Ovary (tissue), 9 donors: ENCODE data around the gene CDH20. TPM values are rescaled to one million over a fixed set of nuclear protein-coding genes. Genes with fewer than 3 reads are reported as not detected.

ENCODE experiments used
- DNase-seq, 5 donors: peaks; one replicate each; pipeline ENCODE4 v3.0.0-alpha.2; 2019 to 2020
- H3K27ac ChIP-seq, 2 donors: fragments of 200-600 bp; one replicate each; pipeline versions ENCODE4 v1.5.1 to v1.8.0; 2019 to 2022
- H3K27me3 ChIP-seq: fragments of 200-600 bp; one replicate; pipeline ENCODE4 v1.8.0; 2022
- H3K36me3 ChIP-seq: fragments of 200-600 bp; sonication (generic); one replicate; pipeline ENCODE4 v1.5.1; 2019
- H3K4me1 ChIP-seq: one replicate; pipeline ENCODE4 v1.8.1; 2013; ENCODE audit warnings: mild to moderate bottlenecking, moderate library complexity; ENCODE audit not compliant: insufficient read depth
- H3K4me3 ChIP-seq: fragments of 200-600 bp; sonication (generic); one replicate; pipeline ENCODE4 v1.5.1; 2017
- H3K9me3 ChIP-seq, 2 donors: fragments of 200-600 bp in 1 of 2; sonication (generic) in 1 of 2; one replicate each; pipeline versions ENCODE4 v1.5.1 to v1.8.1; 2013 to 2019; ENCODE audit warnings: mild to moderate bottlenecking in 1 of 2, moderate library complexity in 1 of 2
- EP300 ChIP-seq: sonication (generic); formaldehyde crosslinking; IDR thresholded peaks from one replicate; pipeline ENCODE4 v1.6.1; 2017; ENCODE audit warnings: antibody characterized with exemption
- POLR2A ChIP-seq: fragments of 450-650 bp; IDR thresholded peaks from one replicate; pipeline ENCODE4 v1.6.1; 2017; ENCODE audit warnings: antibody characterized with exemption, mild to moderate bottlenecking, moderate library complexity
- WGBS, 3 donors: extraction: QIAGEN DNeasy Blood & Tissue Kit in 1 of 3; methylation state at CpG; one replicate each; pipeline versions ENCODE4 v1.1.5 to v1.1.7; 2013 to 2017; 5-methylcytosine and 5-hydroxymethylcytosine counted together
- intact Hi-C, 4 donors: fragments of 100-400 bp; cut with DNase I; formaldehyde crosslinking; loops; one replicate each; pipeline versions ENCODE4 v1.11.0 to v1.15.1; 2022 to 2023
- polyA plus RNA-seq, 2 donors: library from polyadenylated mRNA; stranded (reverse); fragments of 200-250 nt in 1 of 2; fragments of 350-450 nt in 1 of 2; fragmentation: Illumina TruSeq in 1 of 2; extraction: RNeasy Lipid Tissue Mini Kit (QIAGEN cat#74804) in 1 of 2; gene quantifications; one replicate each; pipeline ENCODE4 v1.2.3, GENCODE V29; 2013 to 2014
- total RNA-seq, 7 donors: library from RNA; depleted of rRNA in 2 of 7; stranded (reverse); fragments of >200 nt in 2 of 7; fragmentation: NEBNext Ultra II Directional in 3 of 7; extraction: Animal tissue kit (Norgen Biotek cat#: 25700) in 3 of 7; gene quantifications; one replicate each; pipeline versions ENCODE4 v1.1.0 to v1.2.4, GENCODE V29; 2016 to 2023
- TF ChIP-seq, protein P1 (sequence below), 3 donors: fragments of 450-650 bp in 2 of 3; fragments of 200-600 bp in 1 of 3; IDR thresholded peaks; one replicate each; pipeline versions ENCODE4 v1.5.1 to v1.8.0; 2016 to 2022; ENCODE audit warnings: antibody characterized with exemption in 3 of 3, mild to moderate bottlenecking in 1 of 3
- donor health status: DM: no; HTN: no; CAD: no; lungs with moderate emphysema.
- donor health status: DM: no; HTN: no; CAD: no.
- donor health status: Bipolar disorder and iron deficiency.
- donor health status: DM: yes; HTN: yes; CAD: no.
- donor health status: DM: no; HTN: no; CAD: no.
- donor health status: DM: yes; HTN: yes; CAD: no.

Gene CDH20
- total and polyA plus RNA-seq, 9 donors: under 0.01 to 0.07 (median 0.04) TPM; not detected in 5

GRCh38 chr18:61556316-61556715 is 223.1 kb downstream of the CDH20 start:
- 76 to 86% (median 81%) methylated on average over 3 of the region's 3 CpGs for WGBS, 3 donors
- TF ChIP-seq POLR2A (no peak), EP300 (no peak)
- TF ChIP-seq, protein P1, sequence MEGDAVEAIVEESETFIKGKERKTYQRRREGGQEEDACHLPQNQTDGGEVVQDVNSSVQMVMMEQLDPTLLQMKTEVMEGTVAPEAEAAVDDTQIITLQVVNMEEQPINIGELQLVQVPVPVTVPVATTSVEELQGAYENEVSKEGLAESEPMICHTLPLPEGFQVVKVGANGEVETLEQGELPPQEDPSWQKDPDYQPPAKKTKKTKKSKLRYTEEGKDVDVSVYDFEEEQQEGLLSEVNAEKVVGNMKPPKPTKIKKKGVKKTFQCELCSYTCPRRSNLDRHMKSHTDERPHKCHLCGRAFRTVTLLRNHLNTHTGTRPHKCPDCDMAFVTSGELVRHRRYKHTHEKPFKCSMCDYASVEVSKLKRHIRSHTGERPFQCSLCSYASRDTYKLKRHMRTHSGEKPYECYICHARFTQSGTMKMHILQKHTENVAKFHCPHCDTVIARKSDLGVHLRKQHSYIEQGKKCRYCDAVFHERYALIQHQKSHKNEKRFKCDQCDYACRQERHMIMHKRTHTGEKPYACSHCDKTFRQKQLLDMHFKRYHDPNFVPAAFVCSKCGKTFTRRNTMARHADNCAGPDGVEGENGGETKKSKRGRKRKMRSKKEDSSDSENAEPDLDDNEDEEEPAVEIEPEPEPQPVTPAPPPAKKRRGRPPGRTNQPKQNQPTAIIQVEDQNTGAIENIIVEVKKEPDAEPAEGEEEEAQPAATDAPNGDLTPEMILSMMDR (IDR thresholded peaks at IDR 0.05): no peak
- H3K36me3 ChIP-seq: no peaks in the 10 kb centered on the region
- no peak overlapping the region for H3K27ac ChIP-seq
- intact Hi-C loops: no loop called here
- no peak overlapping the region for H3K4me3 ChIP-seq
- H3K9me3 ChIP-seq: no peaks in the 10 kb centered on the region
- no peaks in the 10 kb centered on the region for H3K27me3 ChIP-seq
- H3K4me1 ChIP-seq: no peaks in the 10 kb centered on the region
- no peak for DNase-seq

GRCh38 chr18:61556862-61557261 is 223.6 kb downstream of the CDH20 start:
- H3K9me3 ChIP-seq: no peaks in the 10 kb centered on the region
- no peak for TF ChIP-seq POLR2A
- TF ChIP-seq, protein P1 (IDR thresholded peaks at IDR 0.05): no peak
- no peak for TF ChIP-seq EP300
- no peaks in the 10 kb centered on the region for H3K4me1 ChIP-seq
- DNase-seq: no peak
- 47 to 63% (median 60%) methylated on average over 2 of the region's 2 CpGs for WGBS, 3 donors
- no peak overlapping the region for H3K4me3 ChIP-seq
- intact Hi-C loops: no loop called here
- H3K27ac ChIP-seq: no peak overlapping the region
- H3K36me3 ChIP-seq: no peaks in the 10 kb centered on the region
- H3K27me3 ChIP-seq: no peaks in the 10 kb centered on the region

DNA sequence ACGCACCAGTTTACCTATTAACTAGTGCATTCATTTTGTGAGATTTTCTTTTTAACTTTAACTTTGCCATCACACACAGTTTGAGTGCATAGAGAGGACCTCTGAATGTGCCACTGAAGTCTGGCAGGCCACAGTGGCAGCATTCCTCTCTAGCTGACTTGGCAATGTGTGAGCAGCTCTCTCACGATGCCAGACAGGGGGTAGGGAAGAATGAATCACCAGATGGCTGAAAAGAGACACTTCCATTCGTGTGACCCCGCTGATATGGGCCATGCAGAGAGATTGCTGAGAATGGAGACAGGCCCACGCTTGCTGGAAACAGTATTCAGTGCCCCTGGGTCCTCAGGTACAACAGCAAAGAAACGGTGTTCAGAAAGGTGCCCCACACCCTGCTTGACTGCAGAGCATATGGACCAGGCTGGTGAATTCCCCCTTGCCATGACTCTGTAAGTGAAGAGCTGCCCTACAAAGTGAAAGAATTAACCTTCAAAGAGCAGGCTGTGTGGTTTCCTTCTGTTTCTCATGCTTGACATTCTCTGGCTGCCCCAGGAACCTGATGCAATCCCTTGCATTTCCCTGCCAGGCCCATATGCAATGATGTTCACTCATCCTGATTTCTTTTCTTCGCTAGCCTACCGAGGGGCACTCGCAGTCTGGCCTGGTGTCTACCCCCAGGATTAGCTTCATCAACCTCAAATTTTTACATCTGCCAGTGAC is 236.1 kb downstream of the CDH20 start:
- Histone ChIP-seq H3K4me1 (no peaks in the 10 kb centered on the region), H3K27ac (no peak overlapping the region), H3K4me3 (no peak overlapping the region), H3K9me3 (no peaks in the 10 kb centered on the region), H3K36me3 (no peaks in the 10 kb centered on the region), H3K27me3 (no peaks in the 10 kb centered on the region)
- intact Hi-C loops: no loop called here
- no peak for DNase-seq
- WGBS, 3 donors: 84 to 87% (median 86%) methylated on average over 9 of the region's 9 CpGs
- TF ChIP-seq POLR2A (no peak), EP300 (no peak)
- TF ChIP-seq, protein P1 (IDR thresholded peaks at IDR 0.05): no peak

DNA sequence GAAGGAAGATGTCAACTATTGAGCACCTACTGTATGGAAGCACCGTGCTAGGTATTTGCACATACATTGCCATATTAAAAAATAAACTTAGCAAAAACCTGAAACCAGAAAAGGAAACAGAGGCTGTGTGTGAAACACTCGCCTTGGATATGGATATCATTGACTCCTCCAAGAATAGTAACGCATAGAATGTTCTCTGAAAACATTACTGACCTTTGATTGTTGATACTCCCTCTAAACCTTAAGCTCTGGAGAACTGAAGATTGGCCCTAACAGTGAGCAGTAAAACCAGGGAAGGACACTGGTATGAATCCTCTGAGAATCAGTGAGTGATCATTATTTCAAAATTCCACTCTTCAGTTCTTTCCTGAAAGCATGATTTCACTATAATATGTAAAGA is 236.8 kb downstream of the CDH20 start:
- Histone ChIP-seq H3K4me1 (no peaks in the 10 kb centered on the region), H3K27me3 (no peaks in the 10 kb centered on the region), H3K36me3 (no peaks in the 10 kb centered on the region), H3K4me3 (no peak overlapping the region), H3K27ac (no peak overlapping the region), H3K9me3 (no peaks in the 10 kb centered on the region)
- TF ChIP-seq, protein P1 (IDR thresholded peaks at IDR 0.05): no peak
- TF ChIP-seq EP300 (no peak), POLR2A (no peak)
- 64 to 72% (median 71%) methylated on average over 3 of the region's 3 CpGs for WGBS, 3 donors
- intact Hi-C loops: no loop called here
- no peak for DNase-seq
